HepG2 (cell line): ENCODE measurements around the gene FIBIN. TPM values are rescaled to one million over a fixed set of nuclear protein-coding genes. Genes with fewer than 3 reads are reported as not detected.

Experiments
- ATAC-seq: fragments of 200-7000 bp; cut with Tn5 transposase; 3 replicates; pipeline ENCODE4 v1.9.1; 2020; ENCODE audit warnings: mild to moderate bottlenecking, moderate library complexity
- BruUV-seq: library from RNA; stranded (reverse); fragments of 400-500 nt; replicated peaks from 2 replicates; lab custom pipeline; 2021; lab: Mats Ljungman, UMichigan
- CTCF ChIA-PET: fragments of 300-600 bp; formaldehyde crosslinking; extraction: SDS; loops from one replicate; lab custom pipeline; 2021; ENCODE audit warnings: low total read pairs, inconsistent platforms, low intra/inter-chr PET ratio; lab: Yijun Ruan, JAX
- POLR2A ChIA-PET: fragments of 350-600 bp; sonication (Branson Sonifier 250); formaldehyde crosslinking; loops from one replicate; lab custom pipeline; 2020; ENCODE audit warnings: antibody characterized with exemption, inconsistent platforms; lab: Yijun Ruan, JAX
- DNase-seq: peaks from one replicate; pipeline ENCODE4 v3.0.0-alpha.2; 2015; ENCODE audit warnings: low spot score
- FAIRE-seq: peaks from 3 replicates; lab custom pipeline; 2011; peaks lifted over from hg19 to GRCh38; lab: Jason Lieb, UNC
- H2AFZ ChIP-seq: one replicate; pipeline ENCODE4 v1.6.1; 2011; ENCODE audit warnings: low read length, inconsistent platforms
- H3K27ac ChIP-seq: fragments of 300-600 bp; 3 replicates; pipeline ENCODE4 v1.8.0; 2011; ENCODE audit warnings: mixed run types, mild to moderate bottlenecking, mixed read lengths, low read length, inconsistent platforms; ENCODE audit not compliant: insufficient read depth; ENCODE audit errors: extremely low read length
- H3K27me3 ChIP-seq, 2 experiments: fragments of 200-600 bp in 1 of 2; 2 replicates in 1 of 2; 3 replicates in 1 of 2; pipeline versions ENCODE4 v1.6.0 to v1.8.0; 2011; ENCODE audit warnings: low read length in 2 of 2, mild to moderate bottlenecking in 2 of 2, moderate library complexity in 2 of 2, inconsistent platforms in 1 of 2; ENCODE audit not compliant: insufficient read depth in 2 of 2, control insufficient read depth in 1 of 2
- H3K36me3 ChIP-seq, 2 experiments: fragments of 200-600 bp in 1 of 2; replicated peaks in 1 of 2; 2 replicates in 1 of 2; 3 replicates in 1 of 2; pipeline versions ENCODE4 v1.5.1 to v1.8.0; 2011; ENCODE audit warnings: low read length in 2 of 2, inconsistent platforms in 1 of 2; ENCODE audit not compliant: insufficient read depth in 2 of 2, control insufficient read depth in 1 of 2
- H3K4me1 ChIP-seq: 2 replicates; pipeline ENCODE4 v1.5.1; 2012; ENCODE audit warnings: low read length, inconsistent platforms; ENCODE audit not compliant: insufficient read depth
- H3K4me2 ChIP-seq: 2 replicates; pipeline ENCODE4 v1.6.0; 2011; ENCODE audit warnings: low read depth, low read length, inconsistent platforms
- H3K4me3 ChIP-seq, 3 experiments: fragments of 200-600 bp in 1 of 3; sonication (generic), shearing (Covaris generic) in 1 of 3; replicated peaks in 1 of 3; 2 replicates each; pipeline ENCODE4 v1.5.1; 2011 to 2016; ENCODE audit warnings: low read length in 3 of 3, inconsistent platforms in 2 of 3, low read depth in 2 of 3, mild to moderate bottlenecking in 2 of 3, control low read depth in 1 of 3, mixed read lengths in 1 of 3; ENCODE audit not compliant: insufficient read depth in 1 of 3
- H3K79me2 ChIP-seq: one replicate; pipeline ENCODE4 v1.6.1; 2011; ENCODE audit warnings: low read length, inconsistent platforms; ENCODE audit not compliant: insufficient read depth
- H3K9ac ChIP-seq: 2 replicates; pipeline ENCODE4 v1.6.0; 2011; ENCODE audit warnings: mild to moderate bottlenecking, low read depth, low read length, inconsistent platforms; ENCODE audit not compliant: insufficient read depth
- H3K9me3 ChIP-seq: 2 replicates; pipeline ENCODE4 v1.5.1; 2012; ENCODE audit warnings: mild to moderate bottlenecking, low read length
- H4K20me1 ChIP-seq: 2 replicates; pipeline ENCODE4 v1.6.0; 2011; ENCODE audit warnings: inconsistent platforms, mild to moderate bottlenecking, low read length, moderate library complexity; ENCODE audit not compliant: insufficient read depth
- CHD4 ChIP-seq: fragments of 200-600 bp; sonication (generic); IDR thresholded peaks from 2 replicates; pipeline ENCODE4 v1.7.0; 2017; ENCODE audit warnings: mild to moderate bottlenecking, low read length, borderline replicate concordance
- HNRNPLL ChIP-seq: fragments of 200-400 bp; formaldehyde crosslinking; IDR thresholded peaks from 2 replicates; pipeline ENCODE4 v1.6.1; 2017; ENCODE audit warnings: mild to moderate bottlenecking, low read depth, low read length; ENCODE audit not compliant: poor library complexity, severe bottlenecking
- MTA3 ChIP-seq: sonication (generic); formaldehyde crosslinking; IDR thresholded peaks from 2 replicates; pipeline ENCODE4 v1.4.0; 2020; ENCODE audit warnings: missing genetic modification reagents
- PLRG1 ChIP-seq: fragments of 450-650 bp; conservative IDR thresholded peaks from 2 replicates; pipeline ENCODE4 v1.6.1; 2016
- SP1 ChIP-seq, 2 experiments: fragments of 450-650 bp in 1 of 2; sonication (generic) in 1 of 2; formaldehyde crosslinking in 1 of 2; IDR thresholded peaks; 2 replicates each; pipeline versions ENCODE4 v1.4.0 to v1.6.1; 2016 to 2020; ENCODE audit warnings: missing genetic modification reagents in 1 of 2
- SYNCRIP ChIP-seq: fragments of 200-400 bp; formaldehyde crosslinking; IDR thresholded peaks from 2 replicates; pipeline ENCODE4 v1.6.1; 2018; ENCODE audit warnings: mild to moderate bottlenecking, low read depth, low read length; ENCODE audit not compliant: insufficient read depth
- TAF1 ChIP-seq: sonication (generic); formaldehyde crosslinking; IDR thresholded peaks from 2 replicates; pipeline ENCODE4 v1.4.0; 2020; ENCODE audit warnings: missing genetic modification reagents
- ZNF138 ChIP-seq: sonication (generic); formaldehyde crosslinking; IDR thresholded peaks from 2 replicates; pipeline ENCODE4 v1.5.0; 2020; ENCODE audit warnings: mild to moderate bottlenecking, low read depth, missing genetic modification reagents
- ZNF143 ChIP-seq: sonication (generic); formaldehyde crosslinking; IDR thresholded peaks from 2 replicates; pipeline ENCODE4 v1.4.0; 2020; ENCODE audit warnings: missing genetic modification reagents
- ZNF205 ChIP-seq: IDR thresholded peaks from 2 replicates; pipeline ENCODE4 v1.6.1; 2018; ENCODE audit warnings: missing biosample characterization, missing genetic modification reagents
- ZNF24 ChIP-seq: fragments of 450-650 bp; IDR thresholded peaks from 2 replicates; pipeline ENCODE4 v1.6.1; 2017; ENCODE audit warnings: antibody characterized with exemption, mild to moderate bottlenecking
- ZNF337 ChIP-seq: sonication (generic); formaldehyde crosslinking; IDR thresholded peaks from 2 replicates; pipeline ENCODE4 v1.5.1; 2020; ENCODE audit warnings: missing genetic modification reagents, low read depth, mild to moderate bottlenecking, borderline replicate concordance
- ZNF343 ChIP-seq: sonication (generic); formaldehyde crosslinking; IDR thresholded peaks from 2 replicates; pipeline ENCODE4 v1.4.0; 2020; ENCODE audit warnings: mild to moderate bottlenecking, missing genetic modification reagents
- ZZZ3 ChIP-seq: sonication (generic); formaldehyde crosslinking; IDR thresholded peaks from 2 replicates; pipeline ENCODE4 v1.4.0; 2020; ENCODE audit warnings: missing genetic modification reagents, mild to moderate bottlenecking, borderline replicate concordance
- whole genome bisulfite sequencing: methylation state at CpG from one replicate; pipeline ENCODE4 v1.1.6; 2017; ENCODE audit warnings: low lambda C conversion rate; 5-methylcytosine and 5-hydroxymethylcytosine counted together
- in situ Hi-C: cut with HindIII; loops from 2 replicates; pipeline ENCODE4 v1.10.0; 2017; ENCODE audit warnings: low pct_unique_long_range_greater_than_20kb; ENCODE audit not compliant: extremely low pct_ligation_motif_present
- intact Hi-C: fragments of 100-400 bp; cut with micrococcal nuclease; formaldehyde crosslinking; loops from one replicate; pipeline ENCODE4 v1.10.0; 2022; ENCODE audit not compliant: unreplicated experiment
- polyA plus RNA-seq, 8 experiments: library from polyadenylated mRNA; depleted of rRNA in 3 of 8; stranded (reverse) in 7 of 8; unstranded in 1 of 8; fragments of >200 nt; fragmentation: Illumina TruSeq in 4 of 8; extraction: Trizol in 4 of 8; gene quantifications; 2 replicates each; pipeline versions ENCODE4 v1.2.1 to v1.2.3, GENCODE V29; 2011 to 2016; ENCODE audit warnings: low read depth in 4 of 8, missing spikeins in 1 of 8, mixed read lengths in 1 of 8; ENCODE audit not compliant: insufficient read depth in 1 of 8
- total RNA-seq, 5 experiments: library from RNA; depleted of rRNA; stranded (reverse); fragments of >200 nt; fragmentation: Illumina TruSeq; extraction: Trizol; gene quantifications; 2 replicates each; pipeline ENCODE4 v1.2.3, GENCODE V29; 2016; ENCODE audit warnings: low read depth in 1 of 5
- TF ChIP-seq, protein P1 (sequence below): sonication (generic); formaldehyde crosslinking; IDR thresholded peaks from 2 replicates; pipeline ENCODE4 v1.5.0; 2020; ENCODE audit warnings: missing genetic modification reagents
- TF ChIP-seq, protein P2 (sequence below): sonication (generic); formaldehyde crosslinking; IDR thresholded peaks from 2 replicates; pipeline ENCODE4 v1.4.0; 2020; ENCODE audit warnings: mild to moderate bottlenecking, low read depth, missing genetic modification reagents

The FIBIN gene
- total and polyA plus RNA-seq, 2 of the 13 experiments (the other 11 are each of a cell fraction or from before 2014, with no cell fraction given), result not detected

DNA sequence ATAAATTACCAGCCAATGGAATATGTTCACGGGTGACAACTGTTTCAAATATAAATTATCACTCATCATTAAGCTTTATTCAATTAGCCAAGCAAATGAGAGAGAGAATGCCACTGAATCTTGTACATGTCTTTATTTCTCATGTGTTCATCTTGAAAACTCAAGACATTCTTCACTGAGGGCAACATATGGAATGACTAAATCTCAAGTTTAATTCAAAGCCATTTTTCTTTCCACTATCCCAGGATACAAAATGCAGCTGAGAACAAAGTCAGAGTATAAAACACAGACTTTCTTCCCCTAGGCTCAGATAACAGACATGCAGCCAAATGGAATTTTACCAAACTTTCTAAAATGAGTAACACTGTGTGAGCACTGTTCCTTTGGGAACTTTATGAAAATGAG, 34.7 kb downstream of the FIBIN start:
- no peaks in the 10 kb centered on the region for H3K27me3 ChIP-seq
- H2AFZ ChIP-seq, result no peak overlapping the region
- ATAC-seq (no peak), FAIRE-seq (no peak), DNase-seq (no peak)
- 50% methylated on average over 1 of the region's 1 CpG for WGBS
- ChIA-PET CTCF (no interaction called here), POLR2A (no interaction called here)
- H4K20me1 ChIP-seq, result no peaks in the 10 kb centered on the region
- in situ Hi-C loops, result no loop called here
- no peaks in the 10 kb centered on the region for H3K79me2 ChIP-seq
- no peak overlapping the region for H3K27ac ChIP-seq
- H3K4me2 ChIP-seq, result no peak overlapping the region
- H3K9ac ChIP-seq, result no peak overlapping the region
- no peak for TF ChIP-seq ZNF343 (CRISPR knock-in tag)
- no peak for TF ChIP-seq SYNCRIP
- TF ChIP-seq CHD4, result no peak
- TF ChIP-seq, protein P1, sequence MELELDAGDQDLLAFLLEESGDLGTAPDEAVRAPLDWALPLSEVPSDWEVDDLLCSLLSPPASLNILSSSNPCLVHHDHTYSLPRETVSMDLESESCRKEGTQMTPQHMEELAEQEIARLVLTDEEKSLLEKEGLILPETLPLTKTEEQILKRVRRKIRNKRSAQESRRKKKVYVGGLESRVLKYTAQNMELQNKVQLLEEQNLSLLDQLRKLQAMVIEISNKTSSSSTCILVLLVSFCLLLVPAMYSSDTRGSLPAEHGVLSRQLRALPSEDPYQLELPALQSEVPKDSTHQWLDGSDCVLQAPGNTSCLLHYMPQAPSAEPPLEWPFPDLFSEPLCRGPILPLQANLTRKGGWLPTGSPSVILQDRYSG (CRISPR knock-in tag), result no peak
- no peak for TF ChIP-seq SP1 (IDR thresholded peaks at IDR 0.05)
- TF ChIP-seq SP1 (CRISPR knock-in tag; IDR thresholded peaks at IDR 0.05), result no peak
- no peak for TF ChIP-seq ZNF337 (CRISPR knock-in tag)
- TF ChIP-seq TAF1 (CRISPR knock-in tag), result no peak
- TF ChIP-seq HNRNPLL, result no peak
- no peak for TF ChIP-seq PLRG1
- TF ChIP-seq ZZZ3 (CRISPR knock-in tag), result no peak
- TF ChIP-seq, protein P2, sequence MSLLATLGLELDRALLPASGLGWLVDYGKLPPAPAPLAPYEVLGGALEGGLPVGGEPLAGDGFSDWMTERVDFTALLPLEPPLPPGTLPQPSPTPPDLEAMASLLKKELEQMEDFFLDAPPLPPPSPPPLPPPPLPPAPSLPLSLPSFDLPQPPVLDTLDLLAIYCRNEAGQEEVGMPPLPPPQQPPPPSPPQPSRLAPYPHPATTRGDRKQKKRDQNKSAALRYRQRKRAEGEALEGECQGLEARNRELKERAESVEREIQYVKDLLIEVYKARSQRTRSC (CRISPR knock-in tag), result no peak
- TF ChIP-seq MTA3 (CRISPR knock-in tag), result no peak
- no peak for TF ChIP-seq ZNF205 (CRISPR knock-in tag)
- TF ChIP-seq ZNF143 (CRISPR knock-in tag), result no peak
- TF ChIP-seq ZNF138, result no peak
- TF ChIP-seq ZNF24, result no peak
- H3K4me3 ChIP-seq, result no peak overlapping the region
- no peaks in the 10 kb centered on the region for H3K36me3 ChIP-seq
- H3K9me3 ChIP-seq, result no peaks in the 10 kb centered on the region
- peaks cover 18% of the 10 kb centered on the region for H3K4me1 ChIP-seq
- BruUV-seq, result no TSS peak
- intact Hi-C loops, result no loop called here
